Measurements from ENCODE around the gene GOLGA6A.
"Not testable (repeated sequence)": the region's sequence is repeated elsewhere in the genome, so short reads cannot be mapped to it uniquely, and the experiment has no call there.

Gene GOLGA6A, protein sequence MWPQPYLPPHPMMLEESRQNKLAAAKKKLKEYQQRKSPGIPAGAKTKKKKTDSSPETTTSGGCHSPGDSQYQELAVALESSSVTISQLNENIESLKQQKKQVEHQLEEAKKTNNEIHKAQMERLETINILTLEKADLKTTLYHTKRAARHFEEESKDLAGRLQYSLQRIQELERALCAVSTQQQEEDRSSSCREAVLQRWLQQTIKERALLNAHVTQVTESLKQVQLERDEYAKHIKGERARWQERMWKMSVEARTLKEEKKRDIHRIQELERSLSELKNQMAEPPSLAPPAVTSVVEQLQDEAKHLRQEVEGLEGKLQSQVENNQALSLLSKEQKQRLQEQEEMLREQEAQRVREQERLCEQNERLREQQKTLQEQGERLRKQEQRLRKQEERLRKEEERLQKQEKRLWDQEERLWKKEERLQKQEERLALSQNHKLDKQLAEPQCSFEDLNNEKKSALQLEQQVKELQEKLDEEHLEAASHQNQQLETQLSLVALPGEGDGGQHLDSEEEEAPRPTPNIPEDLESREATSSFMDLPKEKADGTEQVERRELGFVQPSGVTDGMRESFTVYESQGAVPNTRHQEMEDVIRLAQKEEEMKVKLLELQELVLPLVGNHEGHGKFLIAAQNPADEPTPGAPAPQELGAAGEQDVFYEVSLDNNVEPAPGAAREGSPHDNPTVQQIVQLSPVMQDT

DNA sequence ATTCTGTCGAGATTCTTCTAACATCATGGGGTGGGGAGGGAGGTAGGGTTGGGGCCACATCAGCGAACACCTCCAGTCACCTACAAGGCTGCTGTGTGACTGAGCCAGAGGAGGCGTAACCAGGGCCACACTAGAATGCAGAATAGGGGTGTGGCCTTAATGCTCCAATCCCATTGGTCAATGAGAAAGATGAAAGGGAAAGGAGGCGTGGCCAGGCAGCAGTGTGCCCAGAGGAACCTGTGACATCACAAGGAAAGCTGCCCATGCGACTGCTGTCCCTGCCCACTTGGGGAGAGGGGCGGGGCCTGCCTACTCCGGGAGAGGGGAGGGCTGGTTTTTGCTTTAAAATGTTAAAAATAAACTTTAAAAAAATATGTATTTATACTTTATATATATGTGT lies at the start of gene GOLGA6A:
Gene GOLGA6A, minus strand, starts transcription at position 101 of the 400 bp plus-strand sequence. Its CDS starts 41 bp downstream, at position 60.
- not testable (repeated sequence) for H3K27ac ChIP-seq

DNA sequence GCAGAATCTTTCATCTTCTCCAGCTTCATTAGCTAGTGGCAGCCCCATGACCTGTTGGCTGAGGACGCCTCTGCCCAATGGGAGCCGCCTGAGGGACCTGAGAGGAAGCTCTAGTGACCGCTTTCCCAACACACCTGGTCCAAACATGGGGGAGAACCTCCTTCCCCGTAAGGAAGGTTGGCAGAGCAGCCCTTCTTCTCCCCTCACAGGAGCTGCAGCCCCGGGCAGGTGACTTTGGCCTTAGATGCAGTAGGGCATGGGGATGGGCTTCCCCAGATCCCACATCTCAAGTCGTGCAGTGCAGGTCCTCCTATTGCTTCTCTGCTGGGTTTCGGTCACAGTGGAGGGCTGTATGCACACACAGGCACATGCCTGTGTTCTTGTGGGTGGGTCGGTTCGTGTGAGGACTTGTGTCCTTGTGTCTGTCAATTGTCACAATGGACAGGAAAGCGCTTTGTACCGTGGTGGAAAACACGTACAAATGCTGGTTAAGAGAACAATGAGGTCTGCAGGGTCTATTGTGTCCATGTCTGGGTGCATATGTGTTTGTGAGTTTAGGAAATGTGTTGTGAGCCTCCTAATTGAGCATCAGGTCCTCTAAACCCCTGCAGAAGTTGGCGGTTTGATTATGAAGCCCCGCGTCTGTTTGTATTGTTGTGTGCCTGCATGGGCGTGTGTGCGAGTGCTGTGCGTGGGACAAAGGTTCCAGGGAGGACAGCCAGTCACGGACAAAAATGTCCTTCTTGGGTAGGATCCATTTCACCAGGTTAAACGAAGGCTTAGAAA lies 49.5 kb upstream of the GOLGA6A start:
- H3K27ac ChIP-seq: no peak overlapping the region
- TF ChIP-seq ZFX (IDR thresholded peaks at IDR 0.05): no peak
- TF ChIP-seq, protein P1, sequence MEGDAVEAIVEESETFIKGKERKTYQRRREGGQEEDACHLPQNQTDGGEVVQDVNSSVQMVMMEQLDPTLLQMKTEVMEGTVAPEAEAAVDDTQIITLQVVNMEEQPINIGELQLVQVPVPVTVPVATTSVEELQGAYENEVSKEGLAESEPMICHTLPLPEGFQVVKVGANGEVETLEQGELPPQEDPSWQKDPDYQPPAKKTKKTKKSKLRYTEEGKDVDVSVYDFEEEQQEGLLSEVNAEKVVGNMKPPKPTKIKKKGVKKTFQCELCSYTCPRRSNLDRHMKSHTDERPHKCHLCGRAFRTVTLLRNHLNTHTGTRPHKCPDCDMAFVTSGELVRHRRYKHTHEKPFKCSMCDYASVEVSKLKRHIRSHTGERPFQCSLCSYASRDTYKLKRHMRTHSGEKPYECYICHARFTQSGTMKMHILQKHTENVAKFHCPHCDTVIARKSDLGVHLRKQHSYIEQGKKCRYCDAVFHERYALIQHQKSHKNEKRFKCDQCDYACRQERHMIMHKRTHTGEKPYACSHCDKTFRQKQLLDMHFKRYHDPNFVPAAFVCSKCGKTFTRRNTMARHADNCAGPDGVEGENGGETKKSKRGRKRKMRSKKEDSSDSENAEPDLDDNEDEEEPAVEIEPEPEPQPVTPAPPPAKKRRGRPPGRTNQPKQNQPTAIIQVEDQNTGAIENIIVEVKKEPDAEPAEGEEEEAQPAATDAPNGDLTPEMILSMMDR (conservative IDR thresholded peaks at IDR 0.05): no peak

DNA sequence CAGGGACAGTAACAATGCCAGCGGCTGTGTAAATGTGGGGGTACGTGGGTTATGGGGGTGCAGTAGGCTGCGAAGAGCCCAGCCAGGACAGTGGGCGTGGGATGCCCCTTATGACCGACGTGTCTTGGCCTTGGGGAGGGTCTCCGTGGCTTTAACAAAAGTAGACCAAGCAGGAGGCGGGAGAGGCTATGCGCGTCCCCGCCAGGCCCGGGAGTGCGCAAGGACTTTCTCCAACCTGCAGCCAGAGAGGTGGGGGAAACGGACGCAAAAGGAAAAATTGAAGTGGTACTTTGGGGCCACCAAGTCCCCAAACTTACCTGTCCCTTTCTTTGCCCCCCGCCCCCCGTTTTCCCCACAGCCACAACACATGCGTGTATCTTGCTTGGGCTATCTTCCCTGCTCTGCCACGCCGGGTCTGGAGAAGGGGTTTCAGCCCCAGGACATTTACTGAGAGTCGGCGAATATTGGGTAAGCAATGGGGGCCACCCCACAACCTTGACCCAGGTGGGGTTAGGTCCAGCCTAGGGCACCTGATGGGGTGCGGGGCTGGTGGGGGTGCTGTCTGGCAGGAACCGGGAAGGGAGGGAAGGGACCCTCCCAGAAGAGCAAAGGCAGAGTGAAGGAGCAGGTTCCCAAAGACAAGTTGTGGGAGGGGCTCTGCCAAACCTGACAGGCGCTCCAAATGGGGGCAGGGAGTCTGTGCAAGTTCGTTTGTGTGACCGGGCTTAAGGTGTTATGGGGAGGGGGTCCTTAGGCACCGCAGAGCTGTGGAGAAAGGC lies 48.7 kb upstream of the GOLGA6A start:
- H3K27ac ChIP-seq: no peak overlapping the region
- TF ChIP-seq ZFX (IDR thresholded peaks at IDR 0.05): no peak
- TF ChIP-seq, protein P1 (conservative IDR thresholded peaks at IDR 0.05): no peak

DNA sequence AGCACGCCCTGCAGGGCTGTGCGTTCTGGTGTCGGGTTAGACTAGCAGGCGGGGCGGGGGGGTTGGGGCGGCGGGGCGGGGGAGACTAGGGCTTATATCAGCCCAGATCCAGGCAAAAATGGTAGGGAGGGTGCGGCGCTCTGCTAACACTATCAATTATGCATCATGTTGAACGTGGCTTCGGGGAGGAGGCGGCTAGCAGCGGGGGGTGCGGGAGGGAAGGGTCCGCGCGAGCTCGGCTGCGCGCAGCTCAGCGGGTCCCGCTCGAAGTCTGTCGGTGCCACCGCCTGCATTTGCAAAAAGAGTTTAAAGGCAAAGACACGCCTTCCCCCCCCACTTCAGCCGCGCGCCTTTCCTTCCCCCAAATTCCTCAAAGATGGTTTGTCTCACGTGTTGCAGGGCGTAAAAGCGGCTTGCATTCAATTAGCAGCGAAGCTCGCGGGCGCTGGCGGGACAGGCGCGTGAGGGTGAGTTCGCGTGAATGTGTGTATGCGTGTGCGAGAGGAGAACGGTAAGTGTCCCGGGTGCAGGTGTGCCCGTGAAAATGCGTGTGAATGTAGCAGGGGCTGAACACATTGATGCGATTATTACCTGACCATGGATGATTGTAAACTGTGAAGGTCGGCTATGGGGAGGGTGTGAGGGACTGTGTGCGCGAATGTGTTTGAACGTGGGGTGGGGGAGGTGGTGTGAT lies 48.0 kb upstream of the GOLGA6A start, which contains the start of gene ISLR2:
Gene ISLR2, plus strand, starts transcription at position 432 of the 694 bp plus-strand sequence. CDS start 2,169 bp downstream, outside the sequence.
- TF ChIP-seq, protein P1 (conservative IDR thresholded peaks at IDR 0.05): no peak
- no peak within 1 kb of the TSS for H3K27ac ChIP-seq

DNA sequence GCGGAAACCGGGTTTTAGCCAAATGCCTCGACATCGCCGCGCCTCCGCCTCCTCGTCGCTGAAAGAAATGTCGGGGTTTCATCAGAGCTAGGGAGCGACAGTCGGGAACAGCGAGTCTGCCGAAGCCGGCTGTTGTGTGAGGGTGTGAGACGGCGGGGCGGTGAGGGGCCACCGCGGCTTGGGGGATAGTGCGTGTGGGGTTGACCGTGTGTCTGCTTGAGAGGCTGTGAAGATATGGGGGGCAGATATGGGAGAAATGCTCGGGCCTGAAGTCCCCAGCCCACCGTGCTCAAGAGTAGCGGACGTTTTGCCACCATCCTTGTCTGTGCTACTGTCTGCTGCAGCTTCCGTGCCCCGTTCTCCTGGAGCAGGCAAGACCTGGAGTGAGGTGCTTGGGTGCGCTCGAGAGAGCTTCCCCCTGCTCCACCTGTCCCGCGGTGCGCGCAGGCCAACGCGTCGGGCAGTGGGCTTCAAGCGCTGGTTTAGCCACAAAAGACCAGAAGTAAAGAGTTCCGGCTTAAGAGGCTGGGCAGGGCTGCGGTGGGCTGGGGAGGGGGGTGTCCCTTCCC lies 47.3 kb upstream of the GOLGA6A start:
- H3K27ac ChIP-seq: no peak overlapping the region
- no peak for TF ChIP-seq ZFX (IDR thresholded peaks at IDR 0.05)

DNA sequence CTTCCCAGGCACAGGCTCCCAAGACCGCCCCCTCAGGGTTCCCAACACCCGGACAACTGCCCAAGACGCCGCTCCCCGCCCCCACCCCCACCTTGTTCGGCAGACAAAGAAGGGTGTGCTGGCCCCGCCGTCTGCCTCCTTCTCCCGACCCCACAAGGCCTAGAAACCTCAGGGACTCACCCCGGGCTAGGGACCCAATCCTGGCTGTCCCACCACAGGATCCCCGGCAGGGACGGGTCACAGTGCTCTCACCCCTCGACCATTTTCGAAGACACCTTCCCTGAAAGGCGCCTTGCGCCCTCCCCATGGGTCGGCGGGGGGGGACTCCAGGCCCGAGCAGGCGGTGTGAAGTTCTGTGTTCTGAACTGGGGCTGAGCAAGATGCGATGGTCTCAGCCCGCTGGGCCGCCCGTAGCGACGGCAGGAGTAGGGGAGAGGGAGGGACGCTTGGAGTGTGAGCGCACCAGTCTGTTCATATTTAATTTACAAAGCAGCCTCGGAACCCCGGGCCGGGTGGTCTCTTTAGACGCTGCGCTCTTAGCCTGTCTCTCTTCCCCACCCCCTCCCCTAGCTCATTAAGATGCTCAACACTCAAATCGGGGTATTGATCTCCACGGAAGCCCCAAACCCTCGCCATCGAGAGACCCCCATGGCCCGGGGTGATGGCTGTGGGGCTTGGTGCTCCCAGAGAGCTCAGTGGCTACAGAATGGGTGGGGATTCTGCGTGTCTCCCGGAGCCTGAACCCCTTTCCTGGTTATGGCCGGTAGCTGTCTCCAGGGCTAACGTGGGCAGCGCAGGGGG lies 46.6 kb upstream of the GOLGA6A start:
- TF ChIP-seq ZFX (IDR thresholded peaks at IDR 0.05): no peak
- TF ChIP-seq, protein P1 (conservative IDR thresholded peaks at IDR 0.05): no peak
- H3K27ac ChIP-seq: no peak overlapping the region

All from C4-2B (cell line).